ENCODE data around the gene STUB1.

The STUB1 gene

DNA sequence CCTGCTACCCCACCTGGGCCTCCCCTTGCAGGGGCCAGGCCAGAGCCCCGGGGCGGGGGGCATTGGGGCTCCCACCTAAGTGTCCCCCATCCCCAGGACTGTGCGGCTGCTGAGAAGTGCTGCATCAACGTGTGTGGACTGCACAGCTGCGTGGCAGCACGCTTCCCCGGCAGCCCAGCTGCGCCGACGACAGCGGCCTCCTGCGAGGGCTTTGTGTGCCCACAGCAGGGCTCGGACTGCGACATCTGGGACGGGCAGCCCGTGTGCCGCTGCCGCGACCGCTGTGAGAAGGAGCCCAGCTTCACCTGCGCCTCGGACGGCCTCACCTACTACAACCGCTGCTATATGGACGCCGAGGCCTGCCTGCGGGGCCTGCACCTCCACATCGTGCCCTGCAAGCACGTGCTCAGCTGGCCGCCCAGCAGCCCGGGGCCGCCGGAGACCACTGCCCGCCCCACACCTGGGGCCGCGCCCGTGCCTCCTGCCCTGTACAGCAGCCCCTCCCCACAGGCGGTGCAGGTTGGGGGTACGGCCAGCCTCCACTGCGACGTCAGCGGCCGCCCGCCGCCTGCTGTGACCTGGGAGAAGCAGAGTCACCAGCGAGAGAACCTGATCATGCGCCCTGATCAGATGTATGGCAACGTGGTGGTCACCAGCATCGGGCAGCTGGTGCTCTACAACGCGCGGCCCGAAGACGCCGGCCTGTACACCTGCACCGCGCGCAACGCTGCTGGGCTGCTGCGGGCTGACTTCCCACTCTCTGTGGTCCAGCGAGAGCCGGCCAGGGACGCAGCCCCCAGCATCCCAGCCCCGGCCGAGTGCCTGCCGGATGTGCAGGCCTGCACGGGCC is 47.5 kb upstream of the STUB1 start:
- peaks cover 23% of the 10 kb centered on the region for H3K79me2 ChIP-seq (ENCODE audit: insufficient read depth, low read length)
- no peak overlapping the region for H2AFZ ChIP-seq (ENCODE audit: low read depth, low read length)
- no peak overlapping the region for H3K27ac ChIP-seq (ENCODE audit: low read length)
- peaks cover 17% of the 10 kb centered on the region for H3K36me3 ChIP-seq (ENCODE audit: insufficient read depth, low read length)
- H3K4me3 ChIP-seq (ENCODE audit: low read depth in 1 of 2, low read length in 2 of 2): no peak overlapping the region
- no peaks in the 10 kb centered on the region for H3K9me3 ChIP-seq (ENCODE audit: insufficient read depth, low read length, severe bottlenecking)
- ATAC-seq (ENCODE audit: insufficient read depth, low read depth): no peak
- no peak for TF ChIP-seq EZH2 (IDR thresholded peaks at IDR 0.05; ENCODE audit: borderline replicate concordance, low read depth, low read length, severe bottlenecking)
- TF ChIP-seq, protein P1, sequence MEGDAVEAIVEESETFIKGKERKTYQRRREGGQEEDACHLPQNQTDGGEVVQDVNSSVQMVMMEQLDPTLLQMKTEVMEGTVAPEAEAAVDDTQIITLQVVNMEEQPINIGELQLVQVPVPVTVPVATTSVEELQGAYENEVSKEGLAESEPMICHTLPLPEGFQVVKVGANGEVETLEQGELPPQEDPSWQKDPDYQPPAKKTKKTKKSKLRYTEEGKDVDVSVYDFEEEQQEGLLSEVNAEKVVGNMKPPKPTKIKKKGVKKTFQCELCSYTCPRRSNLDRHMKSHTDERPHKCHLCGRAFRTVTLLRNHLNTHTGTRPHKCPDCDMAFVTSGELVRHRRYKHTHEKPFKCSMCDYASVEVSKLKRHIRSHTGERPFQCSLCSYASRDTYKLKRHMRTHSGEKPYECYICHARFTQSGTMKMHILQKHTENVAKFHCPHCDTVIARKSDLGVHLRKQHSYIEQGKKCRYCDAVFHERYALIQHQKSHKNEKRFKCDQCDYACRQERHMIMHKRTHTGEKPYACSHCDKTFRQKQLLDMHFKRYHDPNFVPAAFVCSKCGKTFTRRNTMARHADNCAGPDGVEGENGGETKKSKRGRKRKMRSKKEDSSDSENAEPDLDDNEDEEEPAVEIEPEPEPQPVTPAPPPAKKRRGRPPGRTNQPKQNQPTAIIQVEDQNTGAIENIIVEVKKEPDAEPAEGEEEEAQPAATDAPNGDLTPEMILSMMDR (IDR thresholded peaks at IDR 0.05; ENCODE audit: borderline replicate concordance, extremely low read depth, low read length, poor library complexity, severe bottlenecking): no peak
- no peak for DNase-seq
- H3K9ac ChIP-seq (ENCODE audit: low read depth, low read length): no peak overlapping the region
- H3K4me2 ChIP-seq (ENCODE audit: insufficient read depth, low read length): no peak overlapping the region
- peaks cover 34% of the 10 kb centered on the region for H4K20me1 ChIP-seq (ENCODE audit: insufficient read depth, low read length)
- H3K27me3 ChIP-seq (ENCODE audit: insufficient read depth, low read length, poor library complexity): no peaks in the 10 kb centered on the region
- peaks cover 26% of the 10 kb centered on the region for H3K4me1 ChIP-seq (ENCODE audit: insufficient read depth, low read length)

GRCh38 chr16:633336-634050 is 46.7 kb upstream of the STUB1 start:
- no peaks in the 10 kb centered on the region for H3K27me3 ChIP-seq (ENCODE audit: insufficient read depth, low read length, poor library complexity)
- H3K79me2 ChIP-seq (ENCODE audit: insufficient read depth, low read length): peaks cover 23% of the 10 kb centered on the region
- no peak overlapping the region for H3K27ac ChIP-seq (ENCODE audit: low read length)
- H4K20me1 ChIP-seq (ENCODE audit: insufficient read depth, low read length): peaks cover 34% of the 10 kb centered on the region
- ATAC-seq (ENCODE audit: insufficient read depth, low read depth) (no peak), DNase-seq (no peak)
- peak overlapping the region in 1 of 2 experiments; percentile 19; a peak in 1 of 4 replicates for H3K4me3 ChIP-seq (ENCODE audit: low read depth in 1 of 2, low read length in 2 of 2)
- TF ChIP-seq EZH2 (IDR thresholded peaks at IDR 0.05; ENCODE audit: borderline replicate concordance, low read depth, low read length, severe bottlenecking): no peak
- TF ChIP-seq, protein P1 (IDR thresholded peaks at IDR 0.05; ENCODE audit: borderline replicate concordance, extremely low read depth, low read length, poor library complexity, severe bottlenecking): no peak
- H3K9me3 ChIP-seq (ENCODE audit: insufficient read depth, low read length, severe bottlenecking): no peaks in the 10 kb centered on the region
- no peak overlapping the region for H2AFZ ChIP-seq (ENCODE audit: low read depth, low read length)
- H3K36me3 ChIP-seq (ENCODE audit: insufficient read depth, low read length): peaks cover 17% of the 10 kb centered on the region
- H3K4me1 ChIP-seq (ENCODE audit: insufficient read depth, low read length): peaks cover 27% of the 10 kb centered on the region
- H3K4me2 ChIP-seq (ENCODE audit: insufficient read depth, low read length): peak overlapping the region; percentile 92; the same call in 1 of the 2 replicates
- H3K9ac ChIP-seq (ENCODE audit: low read depth, low read length): no peak overlapping the region

GRCh38 chr16:634051-634670 is 46.0 kb upstream of the STUB1 start:
- TF ChIP-seq, protein P1 (IDR thresholded peaks at IDR 0.05; ENCODE audit: borderline replicate concordance, extremely low read depth, low read length, poor library complexity, severe bottlenecking): no peak
- no peak for TF ChIP-seq EZH2 (IDR thresholded peaks at IDR 0.05; ENCODE audit: borderline replicate concordance, low read depth, low read length, severe bottlenecking)
- no peaks in the 10 kb centered on the region for H3K9me3 ChIP-seq (ENCODE audit: insufficient read depth, low read length, severe bottlenecking)
- H3K27me3 ChIP-seq (ENCODE audit: insufficient read depth, low read length, poor library complexity): no peaks in the 10 kb centered on the region
- H3K4me1 ChIP-seq (ENCODE audit: insufficient read depth, low read length): peaks cover 27% of the 10 kb centered on the region
- H3K27ac ChIP-seq (ENCODE audit: low read length): no peak overlapping the region
- peaks cover 23% of the 10 kb centered on the region for H3K79me2 ChIP-seq (ENCODE audit: insufficient read depth, low read length)
- H3K4me3 ChIP-seq (ENCODE audit: low read depth in 1 of 2, low read length in 2 of 2): peak overlapping the region in 1 of 2 experiments; percentile 19; a peak in 1 of 4 replicates
- H4K20me1 ChIP-seq (ENCODE audit: insufficient read depth, low read length): peaks cover 31% of the 10 kb centered on the region
- peaks cover 17% of the 10 kb centered on the region for H3K36me3 ChIP-seq (ENCODE audit: insufficient read depth, low read length)
- ATAC-seq (ENCODE audit: insufficient read depth, low read depth) (no peak), DNase-seq (no peak)
- H3K4me2 ChIP-seq (ENCODE audit: insufficient read depth, low read length): peak overlapping the region; percentile 92
- H3K9ac ChIP-seq (ENCODE audit: low read depth, low read length): peak overlapping the region; percentile 92; the same call in 1 of the 2 replicates
- no peak overlapping the region for H2AFZ ChIP-seq (ENCODE audit: low read depth, low read length)

All from DND-41 (cell line).